T-helper 17 cell (primary cell): ENCODE results near the gene ZNF592. TPM values are rescaled to one million over a fixed set of nuclear protein-coding genes. Genes with fewer than 3 reads are reported as not detected.

ENCODE experiments used
- ATAC-seq: fragments of 150-1000 bp; cut with Tn5 transposase; 2 replicates; pipeline ENCODE4 v1.10.0; 2021; ENCODE audit warnings: mild to moderate bottlenecking, moderate library complexity
- DNase-seq, 3 donors: peaks; one replicate each; pipeline versions ENCODE4 v3.0.0 to v3.0.0-alpha.2; 2020 to 2021
- H3K9me3 ChIP-seq: one replicate; pipeline ENCODE4 v1.7.0; 2013; ENCODE audit warnings: low read length, mild to moderate bottlenecking; ENCODE audit not compliant: control insufficient read depth, poor library complexity, severe bottlenecking
- H3K27ac Mint-ChIP-seq: one replicate; pipeline ENCODE4 v1.8.0; 2022; ENCODE audit warnings: mild to moderate bottlenecking, moderate library complexity, mixed read lengths
- H3K27me3 Mint-ChIP-seq: one replicate; pipeline ENCODE4 v1.8.0; 2022; ENCODE audit warnings: mixed read lengths
- H3K36me3 Mint-ChIP-seq: one replicate; pipeline ENCODE4 v1.8.0; 2022; ENCODE audit warnings: low read depth, mixed read lengths
- H3K4me1 Mint-ChIP-seq: one replicate; pipeline ENCODE4 v1.8.0; 2022; ENCODE audit warnings: mild to moderate bottlenecking, mixed read lengths
- H3K4me3 Mint-ChIP-seq: one replicate; pipeline ENCODE4 v1.8.0; 2022; ENCODE audit warnings: mild to moderate bottlenecking, moderate library complexity, mixed read lengths
- total RNA-seq, 4 donors: library from RNA in 2 of 4; stranded (reverse) in 2 of 4; gene quantifications; one replicate each; pipeline ENCODE4 v1.2.3 and lab custom pipeline; 2022 to 2026

The ZNF592 gene
- total RNA-seq, 2 donors from 2014 or later: 33.8 to 36.5 TPM

DNA sequence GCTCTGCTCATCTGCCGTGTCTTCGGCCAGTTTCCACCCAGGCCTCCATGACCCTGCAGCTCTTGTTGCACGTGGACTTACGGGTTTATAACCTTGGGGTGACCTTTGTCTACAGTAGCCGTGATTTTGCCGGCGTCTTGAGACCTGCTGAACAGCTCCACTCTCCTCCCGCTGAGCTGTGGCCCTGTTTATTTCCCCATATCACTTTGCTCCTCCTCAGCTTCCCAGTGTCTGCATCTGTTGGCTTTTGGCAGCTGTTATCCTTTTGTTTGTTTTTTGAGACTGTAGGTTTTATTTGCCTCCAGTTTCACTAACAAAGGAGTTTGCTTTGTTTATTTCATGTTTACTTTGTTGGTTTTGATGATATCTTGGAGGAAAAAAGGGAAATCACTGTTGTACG is 106.7 kb downstream of the ZNF592 start:
- DNase-seq (no peak), ATAC-seq (no peak)
- Mint-ChIP-seq H3K4me3 (no peak overlapping the region), H3K4me1 (peaks cover 6% of the 10 kb centered on the region), H3K27me3 (no peaks in the 10 kb centered on the region), H3K27ac (no peak overlapping the region), H3K36me3 (peaks cover 4% of the 10 kb centered on the region)
- H3K9me3 ChIP-seq: no peaks in the 10 kb centered on the region

- Mint-ChIP-seq H3K4me3 (no peak overlapping the region), H3K27ac (peak overlapping the region; percentile 60), H3K27me3 (no peaks in the 10 kb centered on the region), H3K4me1 (peaks cover 6% of the 10 kb centered on the region), H3K36me3 (peaks cover 4% of the 10 kb centered on the region)
- no peak for DNase-seq
- no peaks in the 10 kb centered on the region for H3K9me3 ChIP-seq
- no peak for ATAC-seq
Measured at GRCh38 chr15:84855765-84856164, 107.4 kb downstream of the ZNF592 start.

Other genes starting within 250 kb of the ZNF592 start
- 1 to 10 TPM; 3.6 to 4.1 TPM for gene ZSCAN2, start 147.6 kb upstream of the ZNF592 start, total RNA-seq
- gene WDR73, start 94.3 kb upstream of the ZNF592 start, total RNA-seq: 10 to 100 TPM; 26.0 to 29.8 TPM
- 1 to 10 TPM; 2.0 to 3.3 TPM for gene NMB, start 90.4 kb upstream of the ZNF592 start, total RNA-seq
- 10 to 100 TPM; 53.1 to 67.7 TPM for gene SEC11A, start 32.5 kb upstream of the ZNF592 start, total RNA-seq
- gene ALPK3, start 68.8 kb downstream of the ZNF592 start, total RNA-seq: under 1 TPM; 0.15 to 0.78 TPM
- gene SLC28A1, start 136.1 kb downstream of the ZNF592 start, total RNA-seq: not detected
- 10 to 100 TPM; 40.7 to 44.2 TPM for gene PDE8A, start 233.3 kb downstream of the ZNF592 start, total RNA-seq